HG02884 (cell line): ENCODE data around the gene TPPP2.

Experiments
- ATAC-seq: cut with Tn5 transposase; IDR thresholded peaks from one replicate; pipeline ENCODE4 v1.9.1; 2021; ENCODE audit warnings: mild to moderate bottlenecking, moderate library complexity; ENCODE audit not compliant: unreplicated experiment

The TPPP2 gene

GRCh38 chr14:21074398-21075272, 44.6 kb downstream of the TPPP2 start:
- ATAC-seq = no peak

- no peak for ATAC-seq
These were observed 45.9 kb downstream of the TPPP2 start for GRCh38 chr14:21075719-21076437.

- no peak for ATAC-seq
These were observed 47.7 kb downstream of the TPPP2 start for GRCh38 chr14:21077672-21078071.

GRCh38 chr14:21078287-21078686, 48.3 kb downstream of the TPPP2 start:
- ATAC-seq = no peak

GRCh38 chr14:21078726-21079125, 48.7 kb downstream of the TPPP2 start:
- ATAC-seq = no peak

- no peak for ATAC-seq
These were observed 51.6 kb downstream of the TPPP2 start for GRCh38 chr14:21081521-21082142.
